ENCODE data around the gene FBXO28.
"Not testable (repeated sequence)": the region's sequence is repeated elsewhere in the genome, so short reads cannot be mapped to it uniquely, and the experiment has no call there.

- TF ChIP-seq CTCF, POLR2A (IDR thresholded peaks at IDR 0.05): not testable (repeated sequence)
Observed at GRCh38 chr1:224079644-224080043, 34.3 kb upstream of the FBXO28 start.
